Gastroesophageal sphincter (tissue), 3 donors: ENCODE results near the gene LRCOL1.
"Not testable (repeated sequence)": the region's sequence is repeated elsewhere in the genome, so short reads cannot be mapped to it uniquely, and the experiment has no call there.

Experiments
- POLR2A ChIP-seq, 2 donors: fragments of 450-650 bp; IDR thresholded peaks; one replicate each; pipeline ENCODE4 v1.6.1; 2017; ENCODE audit warnings: antibody characterized with exemption in 2 of 2, mild to moderate bottlenecking in 2 of 2, moderate library complexity in 1 of 2
- POLR2AphosphoS5 ChIP-seq: sonication (generic); formaldehyde crosslinking; IDR thresholded peaks from one replicate; pipeline ENCODE4 v1.6.1; 2017; ENCODE audit warnings: antibody characterized with exemption
- TF ChIP-seq, protein P1 (sequence below), 4 experiments: fragments of 200-600 bp in 2 of 4; fragments of 450-650 bp in 2 of 4; sonication (generic) in 1 of 4; IDR thresholded peaks; one replicate each; pipeline ENCODE4 v1.5.1; 2017 to 2019; ENCODE audit warnings: antibody characterized with exemption in 4 of 4, mild to moderate bottlenecking in 2 of 4, moderate library complexity in 2 of 4

GRCh38 chr12:132599502-132599901 is 10.9 kb downstream of the LRCOL1 start:
- TF ChIP-seq, protein P1, sequence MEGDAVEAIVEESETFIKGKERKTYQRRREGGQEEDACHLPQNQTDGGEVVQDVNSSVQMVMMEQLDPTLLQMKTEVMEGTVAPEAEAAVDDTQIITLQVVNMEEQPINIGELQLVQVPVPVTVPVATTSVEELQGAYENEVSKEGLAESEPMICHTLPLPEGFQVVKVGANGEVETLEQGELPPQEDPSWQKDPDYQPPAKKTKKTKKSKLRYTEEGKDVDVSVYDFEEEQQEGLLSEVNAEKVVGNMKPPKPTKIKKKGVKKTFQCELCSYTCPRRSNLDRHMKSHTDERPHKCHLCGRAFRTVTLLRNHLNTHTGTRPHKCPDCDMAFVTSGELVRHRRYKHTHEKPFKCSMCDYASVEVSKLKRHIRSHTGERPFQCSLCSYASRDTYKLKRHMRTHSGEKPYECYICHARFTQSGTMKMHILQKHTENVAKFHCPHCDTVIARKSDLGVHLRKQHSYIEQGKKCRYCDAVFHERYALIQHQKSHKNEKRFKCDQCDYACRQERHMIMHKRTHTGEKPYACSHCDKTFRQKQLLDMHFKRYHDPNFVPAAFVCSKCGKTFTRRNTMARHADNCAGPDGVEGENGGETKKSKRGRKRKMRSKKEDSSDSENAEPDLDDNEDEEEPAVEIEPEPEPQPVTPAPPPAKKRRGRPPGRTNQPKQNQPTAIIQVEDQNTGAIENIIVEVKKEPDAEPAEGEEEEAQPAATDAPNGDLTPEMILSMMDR (IDR thresholded peaks at IDR 0.05) = not testable (repeated sequence)
- TF ChIP-seq POLR2A (IDR thresholded peaks at IDR 0.05); POLR2AphosphoS5: not testable (repeated sequence)
